GM19328 (cell line): ENCODE measurements around the gene MMP25.
"Not testable (repeated sequence)": the region's sequence is repeated elsewhere in the genome, so short reads cannot be mapped to it uniquely, and the experiment has no call there.

Source experiments
- ATAC-seq: cut with Tn5 transposase; IDR thresholded peaks from one replicate; pipeline ENCODE4 v1.9.1; 2021; ENCODE audit warnings: mild to moderate bottlenecking, moderate library complexity; ENCODE audit not compliant: unreplicated experiment

MMP25 gene

DNA sequence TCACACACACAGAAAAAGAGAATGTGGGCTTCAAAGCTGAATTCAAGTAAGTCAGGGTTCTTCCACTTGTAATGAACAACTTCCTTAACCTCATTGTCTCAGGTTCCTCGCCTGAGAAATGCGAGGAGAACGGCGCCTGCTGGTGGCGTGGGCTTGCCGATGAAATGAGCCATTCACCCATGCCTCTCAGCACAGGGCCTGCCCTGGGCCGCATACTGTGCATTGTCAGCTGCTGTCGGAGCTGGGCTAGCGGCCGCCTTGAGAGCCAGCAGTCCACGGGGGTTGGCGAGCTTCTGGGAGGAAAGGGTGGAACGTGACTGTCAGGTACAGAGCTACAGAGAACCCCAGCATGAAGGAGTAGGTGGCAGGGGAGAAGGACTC is 7.0 kb downstream of the MMP25 start:
- ATAC-seq, result not testable (repeated sequence)

GRCh38 chr16:3054965-3055733 is 8.8 kb downstream of the MMP25 start:
- no peak for ATAC-seq

DNA sequence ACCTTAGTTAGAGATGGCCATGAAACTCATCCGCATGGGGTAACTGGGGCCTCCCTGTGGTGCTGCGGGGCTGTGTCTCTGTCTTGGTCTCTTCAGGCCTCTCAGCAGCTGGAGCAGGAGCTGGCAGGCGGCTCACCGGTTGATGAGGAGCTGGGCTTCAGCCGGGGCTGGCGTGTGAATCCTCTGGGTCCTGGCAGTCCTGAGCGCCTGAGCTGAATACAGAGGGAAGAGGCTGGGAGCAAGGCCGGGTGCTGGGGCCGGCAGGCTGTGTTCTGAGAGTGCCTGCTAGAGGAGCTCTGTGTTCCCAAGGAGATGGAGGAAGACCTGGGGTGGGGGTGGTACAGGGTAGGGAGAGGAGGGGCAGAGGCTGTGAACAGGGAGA is 9.4 kb downstream of the MMP25 start:
- ATAC-seq, result not testable (repeated sequence)

- no peak for ATAC-seq
Observed at GRCh38 chr16:3056336-3057180, 10.2 kb downstream of the MMP25 start.

- no peak for ATAC-seq
Observed at GRCh38 chr16:3057181-3058138, 11.1 kb downstream of the MMP25 start.

- ATAC-seq, result peak; percentile 15
Observed at GRCh38 chr16:3058139-3059030, 12.0 kb downstream of the MMP25 start.

GRCh38 chr16:3059041-3059722 is 12.8 kb downstream of the MMP25 start:
- peak; percentile 58 for ATAC-seq

DNA sequence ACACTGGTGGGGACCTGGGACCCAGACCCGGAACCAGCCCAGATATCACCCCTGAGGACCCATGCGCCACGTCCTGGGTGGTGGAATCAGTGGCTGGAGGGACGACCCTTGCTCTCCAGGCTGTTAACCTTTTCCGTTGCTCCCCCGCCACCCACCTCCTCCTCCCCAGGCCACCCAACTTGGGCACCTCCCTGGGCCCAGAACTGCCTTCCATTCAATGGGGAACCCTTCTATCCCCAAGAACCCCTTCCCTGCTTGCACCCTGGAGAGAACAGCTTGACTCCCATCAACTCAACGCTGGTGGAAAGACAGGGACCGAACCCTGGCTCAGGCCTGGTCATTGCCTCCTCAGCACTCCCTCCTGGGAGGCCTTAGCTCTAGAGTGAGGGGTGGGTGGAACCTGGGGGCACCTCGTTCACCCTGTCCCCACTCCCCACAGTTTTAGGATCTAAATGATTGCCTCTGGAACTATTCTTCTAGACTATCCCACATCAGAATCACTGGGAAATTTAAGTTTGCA is 13.4 kb downstream of the MMP25 start:
- ATAC-seq, result no peak

DNA sequence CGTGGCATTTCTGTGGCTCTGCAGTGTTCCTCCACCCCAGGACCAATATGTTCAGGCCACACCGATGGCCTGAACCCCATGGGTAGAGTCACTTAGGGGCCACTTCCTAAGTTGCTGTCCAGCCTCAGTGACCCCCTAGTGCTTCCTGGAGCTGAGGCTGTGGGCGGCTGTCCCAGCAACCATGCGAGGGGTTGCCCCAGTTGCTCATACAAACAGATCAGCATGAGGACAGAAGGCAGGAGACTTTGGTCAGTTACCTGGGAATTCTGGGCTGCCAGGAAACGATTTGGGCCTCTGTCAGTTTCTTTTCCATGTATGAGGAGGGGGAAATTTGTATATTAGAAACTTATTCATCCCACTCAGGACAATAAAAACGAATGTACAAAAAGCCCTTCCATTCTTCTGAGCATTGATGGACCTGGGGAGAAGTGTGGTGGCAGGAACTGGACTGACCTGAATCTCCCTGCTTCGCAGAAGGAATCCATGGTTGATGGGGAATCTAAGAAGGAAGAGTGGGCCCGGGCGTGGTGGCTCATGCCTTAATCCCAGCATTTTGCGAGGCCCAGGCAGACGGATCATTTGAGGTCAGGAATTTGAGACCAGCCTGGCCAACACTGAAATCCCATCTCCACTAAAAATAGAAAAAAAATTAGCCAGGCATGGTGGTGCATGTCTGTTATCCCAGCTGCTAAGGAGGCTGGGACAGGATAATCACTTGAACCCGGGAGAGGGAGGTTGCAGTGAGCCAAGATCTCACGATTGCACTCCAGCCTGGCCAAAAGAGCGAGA is 14.2 kb downstream of the MMP25 start:
- no peak for ATAC-seq

DNA sequence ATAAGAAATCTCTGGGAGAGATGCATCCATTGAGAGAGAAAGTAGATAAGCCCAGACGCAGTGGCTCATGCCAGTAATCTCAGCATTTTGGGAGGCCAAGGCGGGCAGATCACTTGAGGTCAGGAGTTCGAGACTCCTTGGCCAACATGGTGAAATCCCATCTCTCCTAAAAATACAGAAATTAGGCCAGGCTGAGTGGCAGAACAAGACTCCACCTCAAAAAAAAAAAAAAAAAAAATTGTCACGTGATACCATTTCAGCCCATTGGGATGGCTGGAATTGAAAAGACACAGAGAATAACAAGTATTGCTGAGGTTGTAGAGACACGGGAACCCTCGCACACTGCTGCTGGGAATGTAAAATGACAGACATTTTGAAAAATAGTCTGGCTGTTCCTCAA is 16.2 kb downstream of the MMP25 start:
- ATAC-seq, result no peak

DNA sequence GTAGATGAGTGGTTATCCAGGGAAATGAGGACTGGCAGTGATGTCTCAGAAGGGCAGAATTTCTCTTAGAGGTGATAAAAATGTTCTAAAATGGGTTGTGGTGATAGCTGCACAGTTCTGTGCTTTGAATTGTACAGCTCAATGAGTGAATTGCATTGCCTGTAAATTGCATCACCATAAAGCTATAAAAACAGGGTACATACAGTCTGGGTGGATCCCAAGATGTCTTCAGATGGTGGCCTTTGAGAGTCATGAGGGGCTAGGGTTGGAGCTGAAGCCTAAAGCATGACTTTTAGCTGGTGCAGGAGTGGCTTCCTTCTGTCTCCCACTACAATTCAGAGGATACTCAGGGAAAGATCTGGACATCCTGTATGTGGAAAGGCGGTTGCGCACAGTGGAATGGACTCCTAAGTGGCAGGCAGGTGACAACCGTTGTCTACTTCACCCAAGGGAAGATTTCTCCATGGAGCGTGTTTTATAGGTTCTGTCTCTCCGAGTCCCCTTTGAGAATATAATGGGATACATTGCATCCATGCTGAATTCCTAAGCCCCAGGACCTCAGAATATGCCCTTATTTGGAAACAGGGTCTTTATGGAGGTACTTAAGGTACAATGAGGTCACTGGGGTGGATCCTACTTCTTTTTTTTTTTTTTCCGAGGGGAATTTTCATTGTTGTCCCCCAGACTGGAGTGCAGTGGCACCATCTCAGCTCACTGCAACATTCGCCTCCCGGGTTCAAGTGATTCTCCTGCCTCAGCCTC is 17.4 kb downstream of the MMP25 start:
- ATAC-seq, result no peak

DNA sequence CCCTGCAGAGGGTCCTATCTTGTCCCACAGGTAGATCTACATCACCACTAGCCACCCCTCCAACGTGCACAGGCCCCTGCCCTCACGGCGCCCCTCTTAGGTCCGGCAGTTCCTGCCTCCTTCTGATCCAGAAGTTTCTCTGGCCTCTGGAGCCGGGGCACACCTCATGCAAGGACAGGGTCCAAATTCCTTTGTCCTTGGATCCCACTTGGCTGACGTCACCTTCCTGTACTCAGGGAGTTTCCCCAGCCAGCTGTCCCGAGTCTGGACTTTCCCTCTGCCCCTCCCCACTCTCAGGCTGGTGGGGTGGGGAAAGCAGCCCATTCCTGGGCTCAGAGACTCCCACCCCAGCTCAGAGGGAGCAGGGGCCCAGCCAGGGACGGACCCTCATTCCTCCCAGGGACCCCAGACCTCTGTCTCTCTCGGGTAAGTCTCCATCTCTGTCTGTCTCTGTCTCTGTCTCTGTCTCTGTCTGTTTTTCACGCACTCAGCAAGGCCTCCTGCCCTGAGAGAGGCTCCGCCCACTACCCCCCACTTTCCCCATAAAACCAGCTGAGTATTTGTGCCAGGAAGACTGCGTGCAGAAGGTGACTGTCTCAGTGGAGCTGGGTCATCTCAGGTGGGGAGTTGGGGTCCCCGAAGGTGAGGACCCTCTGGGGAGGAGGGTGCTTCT is 18.8 kb downstream of the MMP25 start, which contains the start of gene IL32:
TSS of gene IL32 (plus strand) at position 572 of the 673 bp plus-strand sequence. CDS start 172 bp downstream, outside the sequence.
- no peak for ATAC-seq

DNA sequence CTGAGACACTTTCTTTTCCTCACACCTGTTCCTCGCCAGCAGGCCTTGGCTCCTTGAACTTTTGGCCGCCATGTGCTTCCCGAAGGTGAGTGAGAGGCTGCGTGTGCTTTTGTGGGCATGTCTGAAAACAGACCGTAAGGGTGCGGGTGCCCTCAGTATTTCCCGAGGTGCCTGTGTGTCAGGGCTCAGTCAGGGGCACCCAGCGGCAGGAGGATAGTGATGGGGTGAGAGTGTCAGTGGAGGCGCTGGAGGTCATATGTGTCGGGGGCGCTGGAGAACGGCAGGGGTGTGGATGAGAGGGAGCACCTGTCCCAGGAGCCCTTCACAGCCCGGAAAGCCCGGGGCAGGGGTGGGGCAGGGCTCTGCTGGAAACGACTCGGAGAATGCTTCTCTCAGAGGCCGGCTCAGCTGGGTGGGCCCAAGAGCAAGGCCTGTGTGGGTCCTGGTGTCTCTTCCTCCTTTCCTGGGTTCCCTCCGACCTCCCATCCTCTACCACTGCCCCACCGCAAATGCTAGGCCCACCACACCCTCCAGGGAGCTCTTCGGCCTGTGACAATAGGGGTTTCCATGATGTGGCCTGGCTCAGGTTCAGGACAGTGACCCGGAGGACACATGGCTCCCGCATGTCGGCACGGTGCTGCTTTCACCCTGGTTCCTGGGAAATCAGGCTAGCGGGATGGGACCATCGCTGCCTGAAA is 19.5 kb downstream of the MMP25 start:
- no peak for ATAC-seq

DNA sequence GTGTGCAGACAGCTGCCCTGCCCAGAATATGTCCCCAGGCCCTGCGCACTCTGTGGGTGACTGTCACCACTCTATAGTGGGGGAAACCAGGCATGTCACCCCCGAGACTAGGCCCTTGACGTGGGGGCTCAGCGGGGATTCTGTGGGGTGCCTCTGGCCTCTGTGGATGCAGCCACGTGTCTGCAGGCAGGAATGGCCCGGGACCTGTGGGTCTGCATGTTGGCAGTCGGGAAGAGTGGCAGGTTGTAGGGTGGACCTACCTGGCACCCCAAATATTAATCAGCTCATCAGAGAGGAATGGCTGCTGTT is 20.0 kb downstream of the MMP25 start:
- no peak for ATAC-seq

- ATAC-seq, result no peak
Observed at GRCh38 chr16:3068487-3068886, 22.1 kb downstream of the MMP25 start.

GRCh38 chr16:3069146-3069545 is 22.8 kb downstream of the MMP25 start:
- ATAC-seq, result not testable (repeated sequence)
